ENCODE measurements around the gene SIM1.
"Not testable (repeated sequence)": the region's sequence is repeated elsewhere in the genome, so short reads cannot be mapped to it uniquely, and the experiment has no call there.

Gene SIM1

DNA sequence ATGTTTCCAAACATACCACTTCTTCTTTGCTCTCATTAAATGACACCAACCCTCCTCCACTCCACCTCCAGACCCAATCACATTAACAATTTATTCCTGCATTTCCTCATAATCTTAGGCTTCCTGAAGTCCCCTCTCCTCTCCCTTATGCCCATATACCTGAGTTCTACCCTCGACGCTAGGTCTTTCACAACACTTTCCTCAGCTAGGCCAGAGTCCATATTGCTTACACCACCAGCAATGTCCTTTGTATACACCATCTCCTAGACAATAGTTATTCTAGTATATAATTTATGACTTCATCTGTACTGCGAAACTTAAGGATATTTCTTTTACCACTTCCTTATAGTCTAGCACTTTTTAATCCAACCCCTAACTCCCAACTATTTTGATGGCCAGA is 47.7 kb downstream of the SIM1 start:
- no peak for DNase-seq

DNA sequence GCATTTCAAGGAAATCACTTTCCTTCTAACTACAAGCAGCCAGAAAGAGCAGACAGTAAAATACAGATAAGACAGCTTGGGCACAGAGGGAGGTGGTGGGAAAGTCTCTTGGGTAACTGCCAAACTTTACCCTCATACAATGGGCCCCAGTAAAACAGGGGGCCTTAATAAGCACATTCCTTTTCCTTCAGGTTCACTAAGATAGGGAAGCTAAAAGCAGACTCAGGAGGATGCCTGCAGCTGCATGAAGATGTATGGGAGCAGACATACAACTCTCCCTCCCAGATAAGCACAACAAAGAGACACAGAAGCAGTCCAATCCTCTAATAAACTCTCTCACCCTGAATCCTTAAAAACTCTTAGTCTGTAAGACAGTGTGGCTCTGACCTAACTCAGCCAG is 49.0 kb downstream of the SIM1 start:
- DNase-seq: no peak

DNA sequence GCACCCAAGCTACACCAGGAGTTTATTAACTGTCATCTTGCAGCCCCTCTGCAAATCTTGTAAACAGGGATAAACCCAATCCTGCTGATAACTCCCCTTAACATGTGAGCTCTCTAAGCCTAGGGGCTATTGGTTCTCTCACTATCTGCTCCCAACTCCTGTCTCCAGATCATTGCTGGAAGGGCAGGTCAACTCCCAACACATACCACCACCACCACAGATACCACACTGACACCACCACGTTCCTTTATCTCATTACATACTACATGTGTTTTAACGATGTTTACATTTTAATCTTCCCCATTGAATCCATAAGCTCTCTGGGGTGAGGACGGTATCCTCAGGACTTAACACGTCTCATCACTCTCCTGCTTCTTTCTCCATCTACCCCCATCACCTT is 51.8 kb downstream of the SIM1 start:
- DNase-seq: no peak

- DNase-seq: no peak
Measured at GRCh38 chr6:100404051-100404450, 60.7 kb downstream of the SIM1 start.

- DNase-seq: no peak
Measured at GRCh38 chr6:100393493-100393892, 71.2 kb downstream of the SIM1 start.

- DNase-seq: no peak
Measured at GRCh38 chr6:100392423-100392822, 72.3 kb downstream of the SIM1 start.

- DNase-seq: no peak
Measured at GRCh38 chr6:100388868-100389519, 75.7 kb downstream of the SIM1 start.

DNA sequence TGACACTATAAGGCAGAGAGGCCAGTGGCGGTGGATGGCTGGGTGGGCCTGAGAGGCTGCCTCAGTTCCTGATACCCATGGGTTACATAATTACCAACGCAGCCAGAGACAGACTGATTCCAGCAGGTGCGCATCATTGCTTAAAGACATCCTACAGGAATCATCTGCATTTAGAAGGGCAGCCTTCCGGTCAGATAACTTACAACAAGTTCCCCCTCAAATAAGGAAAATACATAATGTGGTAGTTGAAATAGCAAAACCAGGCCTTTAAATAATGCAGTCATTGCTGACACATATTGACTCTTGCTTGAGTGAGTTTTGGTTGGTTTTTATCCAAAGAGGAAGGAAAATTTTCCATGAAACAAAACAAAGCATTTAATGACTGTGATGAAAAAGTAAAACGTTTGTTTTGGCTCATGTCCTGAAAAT is 81.9 kb downstream of the SIM1 start:
- no peak for DNase-seq

DNA sequence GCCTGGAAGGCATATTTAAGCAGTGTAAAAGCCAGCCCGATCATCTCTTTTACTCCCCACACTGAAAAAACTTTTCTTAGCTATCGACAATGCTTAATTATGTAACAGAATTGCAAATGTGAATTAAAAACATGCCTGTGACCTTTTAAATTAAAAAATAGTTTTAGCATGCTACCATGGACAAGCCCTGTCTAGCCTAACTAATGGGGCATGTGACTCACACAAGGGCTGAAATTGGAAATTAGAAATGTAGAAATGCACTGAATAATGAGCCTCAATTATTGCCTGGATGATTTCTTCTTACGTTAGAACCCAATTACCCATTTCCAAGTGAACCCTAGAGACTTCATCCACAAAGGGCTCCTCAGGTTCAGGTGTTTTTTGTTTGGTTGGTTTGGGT is 82.7 kb downstream of the SIM1 start:
- peak; percentile 21 for DNase-seq

DNA sequence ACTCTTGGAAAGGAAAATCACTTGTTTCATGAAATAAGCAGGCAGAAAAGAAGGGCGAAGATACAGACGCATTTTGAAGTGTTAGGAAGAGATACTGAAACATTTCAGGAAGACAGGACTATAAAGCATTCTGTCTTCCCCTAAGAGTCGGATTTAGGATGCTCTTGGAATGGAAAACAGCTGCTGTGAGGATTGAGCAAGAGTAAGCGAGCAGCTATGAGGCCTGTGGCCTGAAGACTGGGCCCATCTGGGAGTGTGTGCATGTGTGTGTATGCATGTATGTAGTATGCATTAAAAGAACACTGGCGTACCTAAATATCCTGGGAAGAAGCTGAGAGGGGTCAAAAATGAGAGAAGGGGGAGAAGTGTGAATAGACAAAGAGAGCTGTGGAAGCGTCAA is 83.6 kb downstream of the SIM1 start:
- DNase-seq: no peak

GRCh38 chr6:100379386-100379785 is 85.3 kb downstream of the SIM1 start:
- no peak for DNase-seq

DNA sequence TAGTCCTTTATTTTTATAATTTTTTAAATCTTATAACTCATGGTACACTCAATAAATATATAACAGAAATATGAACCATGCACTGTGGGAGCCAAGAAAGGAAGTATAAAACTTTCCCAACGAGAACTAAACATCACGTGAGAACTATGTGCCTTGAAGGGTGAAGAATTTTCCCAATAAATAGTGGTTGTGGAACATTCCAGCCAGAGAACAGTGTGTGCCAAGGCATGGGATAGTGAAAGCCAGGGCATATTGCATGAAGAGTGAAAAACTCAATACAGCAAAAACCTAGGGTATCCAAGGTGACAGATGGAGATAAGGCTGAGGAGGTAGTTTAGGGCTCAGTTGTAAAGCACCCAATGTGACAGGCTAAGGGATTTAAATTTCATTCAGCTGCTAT is 86.1 kb downstream of the SIM1 start:
- DNase-seq: no peak

GRCh38 chr6:100376103-100376502 is 88.6 kb downstream of the SIM1 start:
- no peak for DNase-seq

- no peak for DNase-seq
Measured at GRCh38 chr6:100372326-100373091, 92.2 kb downstream of the SIM1 start.

- DNase-seq: no peak
Measured at GRCh38 chr6:100371591-100371990, 93.1 kb downstream of the SIM1 start.

DNA sequence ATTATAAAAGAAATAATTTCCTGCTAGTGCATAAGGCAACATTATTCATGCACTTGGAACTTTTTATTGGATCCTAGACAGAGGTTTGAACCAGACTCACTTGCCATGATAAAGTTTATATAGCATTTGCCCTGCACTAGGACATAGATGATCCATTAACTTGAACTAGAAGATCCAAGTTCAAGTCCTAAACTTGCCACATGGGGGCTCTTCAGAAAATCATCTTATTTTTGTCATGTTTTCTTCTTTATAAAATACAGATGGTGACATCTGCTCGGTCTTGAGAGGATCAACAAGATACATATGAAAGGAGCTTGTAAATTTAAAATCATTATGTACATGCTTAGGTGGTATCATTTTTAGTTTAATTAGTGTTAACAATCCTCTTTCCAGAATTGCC is 94.5 kb downstream of the SIM1 start:
- DNase-seq: no peak

DNA sequence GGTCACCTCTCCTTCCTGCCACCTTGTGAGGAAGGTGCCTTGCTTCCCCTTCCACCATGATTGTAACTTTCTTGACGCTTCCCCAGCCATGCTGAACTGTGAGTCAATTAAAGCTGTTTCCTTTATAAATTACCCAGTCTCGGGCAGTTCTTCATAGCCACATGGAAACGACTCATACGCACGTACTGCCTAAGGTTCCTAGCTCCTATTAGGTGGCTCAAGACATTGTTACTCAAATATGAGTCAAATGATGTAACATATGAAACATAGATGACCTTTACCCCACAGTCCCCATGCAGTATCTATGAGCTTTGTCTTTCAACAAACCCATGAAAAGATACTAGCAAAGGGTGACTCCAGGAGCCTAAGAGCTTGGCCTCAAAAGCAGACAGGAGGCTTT is 98.3 kb downstream of the SIM1 start:
- no peak for DNase-seq

DNA sequence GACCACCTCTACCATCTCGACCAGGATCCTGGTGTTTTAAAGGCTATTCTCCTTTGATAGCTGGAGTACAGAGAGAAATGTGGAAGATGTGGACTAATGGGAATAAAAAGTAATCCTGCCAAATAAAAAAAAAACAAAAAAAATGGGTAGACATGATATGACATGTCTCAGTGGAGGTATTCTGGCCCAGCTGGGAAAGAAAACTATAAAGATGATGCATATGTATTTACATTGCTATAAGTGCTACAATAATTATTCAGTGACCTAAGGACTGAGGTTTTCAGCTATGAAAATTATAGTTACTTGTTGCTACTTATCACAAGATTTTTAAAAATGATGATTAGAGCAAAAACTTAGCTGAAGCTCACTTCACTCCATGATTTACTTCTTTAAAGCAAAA is 101.1 kb downstream of the SIM1 start:
- no peak for DNase-seq

GRCh38 chr6:100354736-100355641 is 109.7 kb downstream of the SIM1 start:
- not testable (repeated sequence) for DNase-seq

DNA sequence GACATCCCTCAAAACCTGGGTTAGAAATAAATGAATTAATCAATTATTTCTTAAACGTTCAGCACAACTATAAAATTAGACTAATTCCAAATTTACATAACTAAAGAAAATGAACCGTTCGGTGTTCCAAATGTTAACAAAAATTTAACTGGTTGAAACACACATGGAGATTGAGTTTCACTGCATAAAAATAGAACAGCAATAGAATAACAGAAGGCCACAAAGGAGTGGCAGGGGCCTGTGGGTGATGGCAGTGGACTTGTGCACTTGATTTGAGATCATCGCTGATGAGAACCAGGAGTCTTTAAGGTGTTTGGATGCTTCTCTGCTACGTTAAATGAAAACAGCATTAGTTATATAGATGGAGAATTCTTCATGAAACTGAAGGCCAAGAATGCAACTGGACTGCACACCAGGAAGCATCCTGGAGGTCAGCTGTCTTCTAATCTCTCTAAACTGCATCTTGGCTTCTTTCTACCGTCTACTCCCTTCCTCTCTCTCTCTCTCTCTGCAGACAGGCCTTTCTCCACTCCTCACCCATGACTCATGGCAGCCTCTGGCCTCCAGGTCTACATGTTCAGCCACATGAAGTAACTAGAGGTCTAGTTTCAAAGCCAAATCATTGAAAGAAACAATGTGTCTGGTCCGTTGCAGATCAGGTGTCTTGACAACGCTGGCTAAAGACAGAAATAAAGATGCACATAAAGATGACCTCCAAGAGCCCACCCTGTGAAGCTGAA is 111.3 kb downstream of the SIM1 start:
- DNase-seq: no peak

DNA sequence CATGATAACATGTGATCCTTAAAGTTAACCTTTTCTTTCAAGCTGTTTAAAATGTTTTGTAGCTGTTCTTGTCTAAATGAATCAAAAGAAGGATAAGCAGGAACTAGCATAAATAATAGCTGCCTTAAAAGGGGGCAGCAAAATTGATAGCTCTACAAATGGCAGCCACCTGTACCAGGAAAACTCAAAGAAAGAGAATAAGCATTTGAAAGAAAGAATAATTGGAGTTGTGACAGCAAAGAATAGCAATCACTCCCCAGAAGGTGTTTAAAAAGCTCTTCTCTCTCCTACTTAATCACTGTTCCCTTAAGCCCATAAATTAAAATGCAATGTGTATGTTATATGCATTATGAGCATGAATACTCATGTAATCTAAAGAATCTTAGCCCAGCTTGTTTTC is 114.6 kb downstream of the SIM1 start:
- DNase-seq: no peak

- DNase-seq: no peak
Measured at GRCh38 chr6:100349366-100349765, 115.4 kb downstream of the SIM1 start.

Measured in NCI-H1105 (cell line).